OCI-LY3 (cell line): ENCODE data around the gene ZNF438.

Experiments used
- CTCF ChIP-seq: fragments of 200-600, 300-600 bp; sonication (generic); IDR thresholded peaks from 2 replicates; pipeline ENCODE4 v1.5.1; 2014; ENCODE audit warnings: antibody characterized with exemption, low read length, low read depth
- EZH2phosphoT487 ChIP-seq: fragments of 200-600 bp; shearing (Covaris generic); IDR thresholded peaks from 2 replicates; pipeline ENCODE4 v1.6.1; 2018; ENCODE audit warnings: antibody characterized with exemption, mixed run types, low read depth

- TF ChIP-seq CTCF: no peak
- TF ChIP-seq EZH2phosphoT487: no peak
These were observed 13.3 kb downstream of the ZNF438 start for GRCh38 chr10:31018356-31018750.
